CD14-positive monocyte (primary cell): ENCODE results near the gene SLX4. TPM values are rescaled to one million over a fixed set of nuclear protein-coding genes. Genes with fewer than 3 reads are reported as not detected.

Experiments used
- DNase-seq, 3 donors: peaks; one replicate each; pipeline ENCODE4 v3.0.0-alpha.2; 2011 to 2022
- H2AFZ ChIP-seq: 2 replicates; pipeline ENCODE4 v1.6.0; 2012; ENCODE audit warnings: mild to moderate bottlenecking, low read depth, low read length, inconsistent platforms; ENCODE audit not compliant: insufficient read depth, poor library complexity, severe bottlenecking
- H3K27ac ChIP-seq, 2 donors: 1 replicate in 1 of 2; 2 replicates in 1 of 2; pipeline ENCODE4 v1.5.1; 2012 to 2013; ENCODE audit warnings: low read length in 2 of 2, control low read depth in 1 of 2, inconsistent platforms in 1 of 2, low read depth in 1 of 2, mild to moderate bottlenecking in 1 of 2
- H3K27me3 ChIP-seq, 2 donors: one replicate each; pipeline versions ENCODE4 v1.6.0 to v1.6.1; 2011 to 2013; ENCODE audit warnings: low read length in 2 of 2; ENCODE audit not compliant: control insufficient read depth in 2 of 2, insufficient read depth in 2 of 2
- H3K36me3 ChIP-seq, 2 donors: replicated peaks in 1 of 2; 1 replicate in 1 of 2; 2 replicates in 1 of 2; pipeline versions ENCODE4 v1.5.1 to v1.6.1; 2012 to 2013; ENCODE audit warnings: low read length in 2 of 2, control low read depth in 1 of 2, inconsistent platforms in 1 of 2, mild to moderate bottlenecking in 1 of 2; ENCODE audit not compliant: insufficient read depth in 2 of 2, control insufficient read depth in 1 of 2
- H3K4me1 ChIP-seq, 2 donors: 1 replicate in 1 of 2; 2 replicates in 1 of 2; pipeline versions ENCODE4 v1.5.1 to v1.6.1; 2012 to 2013; ENCODE audit warnings: low read length in 2 of 2, control low read depth in 1 of 2, inconsistent platforms in 1 of 2, mild to moderate bottlenecking in 1 of 2, moderate library complexity in 1 of 2; ENCODE audit not compliant: insufficient read depth in 2 of 2, control insufficient read depth in 1 of 2
- H3K4me2 ChIP-seq: replicated peaks from 2 replicates; pipeline ENCODE3; 2012; ENCODE audit warnings: low read length, moderate library complexity, mild to moderate bottlenecking; ENCODE audit not compliant: poor library complexity, severe bottlenecking; ENCODE audit errors: extremely low read depth
- H3K4me3 ChIP-seq, 3 experiments: fragments of 200-600 bp in 1 of 3; sonication (generic) in 1 of 3; replicated peaks in 1 of 3; 1 replicate in 2 of 3; 2 replicates in 1 of 3; pipeline ENCODE4 v1.5.1; 2011 to 2013; ENCODE audit warnings: low read length in 3 of 3, mild to moderate bottlenecking in 3 of 3, control low read depth in 2 of 3, low read depth in 2 of 3, inconsistent platforms in 1 of 3, moderate library complexity in 1 of 3
- H3K79me2 ChIP-seq: 2 replicates; pipeline ENCODE4 v1.6.0; 2012; ENCODE audit warnings: mild to moderate bottlenecking, control low read depth, inconsistent platforms, low read length, moderate library complexity; ENCODE audit not compliant: insufficient read depth
- H3K9ac ChIP-seq: 2 replicates; pipeline ENCODE4 v1.6.0; 2017; ENCODE audit warnings: low read length, mild to moderate bottlenecking; ENCODE audit not compliant: insufficient read depth, poor library complexity, severe bottlenecking
- H3K9me3 ChIP-seq, 2 donors: replicated peaks in 1 of 2; 1 replicate in 1 of 2; 2 replicates in 1 of 2; pipeline versions ENCODE4 v1.5.1 to v1.6.1; 2012 to 2013; ENCODE audit warnings: low read length in 2 of 2, control low read depth in 1 of 2; ENCODE audit not compliant: control insufficient read depth in 1 of 2, insufficient read depth in 1 of 2
- H4K20me1 ChIP-seq: 2 replicates; pipeline ENCODE4 v1.6.0; 2012; ENCODE audit warnings: mild to moderate bottlenecking, low read length, control low read depth, moderate library complexity; ENCODE audit not compliant: insufficient read depth
- H3K27ac Mint-ChIP-seq, 7 donors: one replicate each; pipeline ENCODE4 v1.8.0; 2020; ENCODE audit warnings: mild to moderate bottlenecking in 7 of 7, mixed read lengths in 7 of 7, moderate library complexity in 6 of 7, inconsistent platforms in 2 of 7
- H3K27me3 Mint-ChIP-seq, 3 donors: one replicate each; pipeline ENCODE4 v1.8.0; 2021 to 2022; ENCODE audit warnings: low read depth in 3 of 3, mild to moderate bottlenecking in 3 of 3, mixed read lengths in 3 of 3, moderate library complexity in 3 of 3, inconsistent platforms in 1 of 3
- H3K36me3 Mint-ChIP-seq, 2 donors: one replicate each; pipeline ENCODE4 v1.8.0; 2020; ENCODE audit warnings: mixed read lengths in 2 of 2, inconsistent platforms in 1 of 2, mild to moderate bottlenecking in 1 of 2
- H3K4me1 Mint-ChIP-seq: one replicate; pipeline ENCODE4 v1.8.0; 2020; ENCODE audit warnings: mild to moderate bottlenecking, mixed read lengths
- H3K4me3 Mint-ChIP-seq, 2 donors: one replicate each; pipeline ENCODE4 v1.8.0; 2020; ENCODE audit warnings: mild to moderate bottlenecking in 2 of 2, mixed read lengths in 2 of 2, moderate library complexity in 1 of 2
- H3K9me3 Mint-ChIP-seq, 7 donors: one replicate each; pipeline ENCODE4 v1.8.0; 2020 to 2022; ENCODE audit warnings: mixed read lengths in 7 of 7, mild to moderate bottlenecking in 6 of 7, moderate library complexity in 6 of 7, inconsistent platforms in 2 of 7
- CTCF ChIP-seq: fragments of 200-600 bp; IDR thresholded peaks from one replicate; pipeline ENCODE4 v1.8.0; 2022; ENCODE audit warnings: antibody characterized with exemption, mild to moderate bottlenecking
- WGBS: methylation state at CpG from one replicate; pipeline ENCODE4 v1.1.5; 2013; ENCODE audit warnings: missing lambda C conversion rate; ENCODE audit not compliant: insufficient coverage; 5-methylcytosine and 5-hydroxymethylcytosine counted together
- intact Hi-C, 2 donors: fragments of 100-400 bp; cut with micrococcal nuclease; formaldehyde crosslinking; loops; one replicate each; pipeline versions ENCODE4 v1.15.0 to v1.15.1; 2023
- polyA plus RNA-seq, 3 donors: library from polyadenylated mRNA; depleted of rRNA in 1 of 3; unstranded in 2 of 3; stranded (reverse) in 1 of 3; fragments of 300-500 nt in 2 of 3; fragments of >200 nt in 1 of 3; fragmentation: Illumina TruSeq in 2 of 3; gene quantifications; 1 replicate in 2 of 3; 2 replicates in 1 of 3; pipeline ENCODE4 v1.2.3, GENCODE V29; 2012 to 2021

SLX4 gene
- polyA plus RNA-seq, 3 donors: 0.12 to 2.4 (median 0.71) TPM

- TF ChIP-seq CTCF: no peak
- peaks cover 74 to 91% of the 10 kb centered on the region in 2 donors for H3K36me3 Mint-ChIP-seq
- WGBS: 93% methylated on average over 11 of the region's 12 CpGs
Observed at GRCh38 chr16:3598236-3598635, 13.2 kb downstream of the SLX4 start.

GRCh38 chr16:3597676-3598075 is 13.7 kb downstream of the SLX4 start:
- WGBS: 94% methylated on average over 13 of the region's 17 CpGs
- no peak overlapping the region for H3K9ac ChIP-seq

More at GRCh38 chr16:3598236-3598635, 13.2 kb downstream of the SLX4 start:
- H3K4me3 Mint-ChIP-seq: no peak overlapping the region
- Histone ChIP-seq H3K27ac (no peak overlapping the region), H3K9me3 (peaks cover 0 to 3% of the 10 kb centered on the region in 2 donors), H3K4me3 (no peak overlapping the region), H3K79me2 (no peaks in the 10 kb centered on the region), H2AFZ (no peak overlapping the region), H3K36me3 (peaks cover 43 to 84% of the 10 kb centered on the region in 2 donors), H3K4me1 (no peaks in the 10 kb centered on the region), H3K27me3 (no peaks in the 10 kb centered on the region), H3K9ac (no peak overlapping the region), H3K4me2 (no peak overlapping the region), H4K20me1 (no peaks in the 10 kb centered on the region)
- H3K4me1 Mint-ChIP-seq: peaks cover 3% of the 10 kb centered on the region
- DNase-seq: no peak
- H3K27me3 Mint-ChIP-seq: peaks cover 4 to 13% (median 13%) of the 10 kb centered on the region in 3 donors
- intact Hi-C loops: no loop called here
- H3K9me3 Mint-ChIP-seq: peaks cover 0 to 17% (median 6%) of the 10 kb centered on the region in 7 donors
- no peak overlapping the region for H3K27ac Mint-ChIP-seq

More at GRCh38 chr16:3597676-3598075, 13.7 kb downstream of the SLX4 start:
- no peak overlapping the region for H2AFZ ChIP-seq
- peaks cover 0 to 3% of the 10 kb centered on the region in 2 donors for H3K27me3 ChIP-seq
- peaks cover 0 to 3% of the 10 kb centered on the region in 2 donors for H3K9me3 ChIP-seq
- peaks cover 41 to 78% of the 10 kb centered on the region in 2 donors for H3K36me3 ChIP-seq
- no peak overlapping the region for H3K4me3 Mint-ChIP-seq
- peaks cover 69 to 89% of the 10 kb centered on the region in 2 donors for H3K36me3 Mint-ChIP-seq
- H4K20me1 ChIP-seq: no peaks in the 10 kb centered on the region
- DNase-seq: no peak
- H3K4me3 ChIP-seq: no peak overlapping the region
- H3K27ac ChIP-seq: no peak overlapping the region
- no peak overlapping the region for H3K4me2 ChIP-seq
- H3K27me3 Mint-ChIP-seq: peaks cover 6 to 17% (median 17%) of the 10 kb centered on the region in 3 donors
- H3K4me1 Mint-ChIP-seq: peaks cover 3% of the 10 kb centered on the region
- TF ChIP-seq CTCF: no peak
- H3K27ac Mint-ChIP-seq: no peak overlapping the region
- intact Hi-C loops: no loop called here
- H3K79me2 ChIP-seq: no peaks in the 10 kb centered on the region
- no peaks in the 10 kb centered on the region for H3K4me1 ChIP-seq
- peaks cover 0 to 17% (median 6%) of the 10 kb centered on the region in 7 donors for H3K9me3 Mint-ChIP-seq
